ENCODE data around the gene RFFL.

RFFL gene

DNA sequence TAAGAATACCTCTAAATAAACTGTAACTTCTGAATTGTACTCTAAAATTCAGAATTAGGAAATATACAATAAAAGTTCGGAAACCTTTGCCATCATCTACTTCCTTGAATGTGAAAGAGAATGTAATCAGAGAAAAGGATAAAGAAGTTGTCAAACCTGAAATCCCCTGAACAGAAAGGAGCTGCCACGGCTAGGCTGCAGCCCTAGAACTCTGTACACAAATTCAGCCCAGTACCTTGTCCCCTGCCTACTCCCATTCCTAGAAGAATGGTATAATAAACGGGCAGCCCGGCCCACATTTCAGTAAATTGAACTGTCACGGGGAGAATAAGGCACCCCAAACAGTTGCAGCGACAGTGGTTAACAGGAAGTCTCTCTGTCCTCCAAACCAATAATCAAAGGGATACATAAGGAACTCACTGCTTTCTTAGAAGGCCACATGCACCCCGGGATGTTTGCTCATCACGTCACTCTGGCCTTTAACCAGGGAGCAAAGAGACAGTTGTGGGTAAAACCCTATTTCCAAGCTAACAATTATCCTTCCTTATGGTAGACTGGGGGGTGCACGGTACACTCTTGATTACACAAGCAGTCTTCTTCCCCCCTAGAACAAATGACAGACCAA is 24.3 kb upstream of the RFFL start:
- no peak for ATAC-seq
- peak overlapping the region; percentile 95 for H3K27ac Mint-ChIP-seq
- DNase-seq (ENCODE audit: low spot score in 2 of 2), result peak in 1 of 2 donors; percentile 62
- peak overlapping the region; percentile 95 for H3K4me3 Mint-ChIP-seq
- H3K4me1 Mint-ChIP-seq, result peaks cover 52% of the 10 kb centered on the region
- no peaks in the 10 kb centered on the region for H3K9me3 Mint-ChIP-seq
- H3K36me3 Mint-ChIP-seq, result peaks cover 23% of the 10 kb centered on the region

DNA sequence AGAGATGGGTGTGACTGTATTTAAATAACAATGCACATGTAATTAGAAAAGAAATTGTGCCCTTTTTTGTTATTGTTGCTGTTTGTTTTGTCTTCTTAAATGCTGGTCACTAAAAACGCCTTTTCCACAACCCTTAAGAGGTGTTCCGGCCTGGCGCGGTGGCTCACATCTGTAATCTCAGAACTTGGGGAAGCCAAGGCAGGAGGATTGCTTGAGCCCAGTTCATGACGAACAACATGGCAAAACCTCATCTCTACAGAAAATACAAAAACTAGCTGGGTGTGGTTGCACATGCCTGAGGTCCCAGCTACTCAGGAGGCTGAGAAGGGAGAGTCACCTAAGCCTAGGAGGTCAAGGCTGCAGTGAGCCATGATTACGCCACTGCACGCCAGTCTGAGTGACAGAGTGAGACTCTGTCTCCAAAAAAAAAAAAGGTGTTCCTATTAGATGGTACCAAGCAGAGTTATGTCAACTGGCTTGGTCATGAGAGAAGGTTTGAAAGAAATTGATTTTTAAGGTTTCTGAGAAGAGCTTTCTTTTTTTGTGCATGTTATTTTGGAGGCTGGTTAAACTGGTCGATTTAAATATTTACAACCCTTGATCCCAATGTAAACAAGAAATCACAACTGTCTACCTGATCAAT is 23.5 kb upstream of the RFFL start:
- H3K4me3 Mint-ChIP-seq, result peak overlapping the region; percentile 95
- H3K27ac Mint-ChIP-seq, result peak overlapping the region; percentile 95
- no peak for DNase-seq (ENCODE audit: low spot score in 2 of 2)
- no peaks in the 10 kb centered on the region for H3K9me3 Mint-ChIP-seq
- peaks cover 60% of the 10 kb centered on the region for H3K4me1 Mint-ChIP-seq
- no peak for ATAC-seq
- H3K36me3 Mint-ChIP-seq, result peaks cover 23% of the 10 kb centered on the region

DNA sequence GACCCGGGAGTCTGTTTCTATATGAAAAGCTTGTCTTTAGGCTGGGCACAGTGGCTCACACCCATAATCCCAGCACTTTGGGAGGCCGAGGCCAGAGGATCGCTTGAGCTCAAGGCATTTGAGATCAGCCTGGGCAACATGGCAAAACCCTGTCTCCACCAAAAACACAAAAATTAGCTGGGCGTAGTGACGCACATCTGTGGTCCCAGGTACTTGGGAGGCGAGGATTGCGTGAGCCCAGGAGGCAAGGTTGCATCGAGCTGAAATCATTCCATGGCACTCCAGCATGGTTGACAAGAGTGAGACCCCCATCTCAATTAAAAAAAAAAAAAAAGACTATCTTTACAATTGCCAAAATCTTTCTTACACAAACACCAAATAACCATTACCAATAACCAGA is 22.7 kb upstream of the RFFL start:
- DNase-seq (ENCODE audit: low spot score in 2 of 2) (no peak), ATAC-seq (no peak)
- H3K4me1 Mint-ChIP-seq, result peaks cover 60% of the 10 kb centered on the region
- peaks cover 23% of the 10 kb centered on the region for H3K36me3 Mint-ChIP-seq
- no peaks in the 10 kb centered on the region for H3K9me3 Mint-ChIP-seq
- peak overlapping the region; percentile 95 for H3K4me3 Mint-ChIP-seq
- H3K27ac Mint-ChIP-seq, result no peak overlapping the region

DNA sequence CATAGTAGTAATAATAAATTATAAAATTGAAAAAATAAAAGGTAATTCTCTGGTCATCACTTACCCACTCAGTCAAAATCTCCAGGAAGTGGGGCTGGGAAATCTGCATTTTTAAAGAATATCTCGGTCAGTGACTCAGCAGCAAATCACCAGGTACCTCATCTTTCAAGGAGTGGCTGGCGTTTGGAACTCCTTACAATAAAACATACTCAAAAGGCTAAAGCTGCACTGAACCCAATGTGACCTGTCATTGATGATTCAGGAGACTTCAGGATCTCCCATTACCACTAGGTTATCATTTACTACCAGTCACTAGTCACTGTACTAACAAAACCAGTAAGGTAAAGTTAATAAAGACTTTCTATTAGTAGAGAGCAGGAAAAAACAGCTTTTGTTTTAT is 21.5 kb upstream of the RFFL start:
- DNase-seq (ENCODE audit: low spot score in 2 of 2), result no peak
- Mint-ChIP-seq H3K9me3 (no peaks in the 10 kb centered on the region), H3K36me3 (peaks cover 23% of the 10 kb centered on the region), H3K4me3 (peak overlapping the region; percentile 95), H3K4me1 (peaks cover 67% of the 10 kb centered on the region), H3K27ac (peak overlapping the region; percentile 48)
- no peak for ATAC-seq

DNA sequence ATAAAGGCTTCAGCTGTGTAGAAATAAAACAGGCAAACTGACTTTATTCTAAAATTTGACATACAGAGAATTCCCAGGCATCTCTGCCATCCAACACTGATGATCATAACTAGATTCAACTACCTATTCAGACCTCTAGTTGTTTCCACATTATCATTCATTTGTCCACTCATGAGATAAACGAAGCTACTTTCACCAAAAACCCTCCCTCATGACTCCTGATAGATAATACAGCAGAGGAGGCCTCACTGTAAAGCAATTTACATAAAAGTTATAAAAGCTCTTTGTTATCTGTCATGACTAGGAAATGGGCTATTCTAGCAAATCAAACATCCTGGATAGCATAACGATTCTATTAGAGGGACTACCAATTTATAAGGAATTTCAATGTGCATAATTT is 19.6 kb upstream of the RFFL start:
- Mint-ChIP-seq H3K36me3 (peaks cover 18% of the 10 kb centered on the region), H3K27ac (peak overlapping the region; percentile 74), H3K4me1 (peaks cover 69% of the 10 kb centered on the region), H3K9me3 (no peaks in the 10 kb centered on the region), H3K4me3 (peak overlapping the region; percentile 59)
- DNase-seq (ENCODE audit: low spot score in 2 of 2) (no peak), ATAC-seq (no peak)

DNA sequence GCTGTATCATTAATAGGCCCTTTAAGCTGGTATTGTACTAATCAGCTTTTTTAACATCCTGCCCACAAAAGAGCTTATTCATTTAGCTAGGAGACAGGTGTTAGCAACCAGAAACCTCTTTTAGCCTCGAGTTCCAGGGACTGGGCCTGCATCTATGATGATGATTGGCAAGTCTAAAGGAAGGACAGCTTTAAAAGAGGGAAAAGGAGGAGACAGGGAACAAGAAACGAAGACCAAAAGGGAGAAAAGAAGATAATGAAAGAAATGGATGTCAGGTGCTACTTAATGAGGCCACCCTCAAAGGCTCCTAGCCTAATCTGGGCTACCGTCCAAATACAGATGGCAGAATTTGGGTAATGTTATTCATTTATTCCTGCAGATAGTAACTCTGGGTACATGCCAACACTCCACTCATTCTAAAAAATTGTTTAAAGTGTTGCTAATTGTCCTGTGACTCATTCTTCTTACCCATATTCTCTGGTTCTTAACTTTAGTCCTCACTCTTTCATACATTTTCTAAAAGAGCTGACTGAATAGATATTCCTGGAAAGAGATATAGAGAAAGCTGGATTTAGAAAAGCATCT is 18.7 kb upstream of the RFFL start:
- no peak for DNase-seq (ENCODE audit: low spot score in 2 of 2)
- peaks cover 11% of the 10 kb centered on the region for H3K36me3 Mint-ChIP-seq

DNA sequence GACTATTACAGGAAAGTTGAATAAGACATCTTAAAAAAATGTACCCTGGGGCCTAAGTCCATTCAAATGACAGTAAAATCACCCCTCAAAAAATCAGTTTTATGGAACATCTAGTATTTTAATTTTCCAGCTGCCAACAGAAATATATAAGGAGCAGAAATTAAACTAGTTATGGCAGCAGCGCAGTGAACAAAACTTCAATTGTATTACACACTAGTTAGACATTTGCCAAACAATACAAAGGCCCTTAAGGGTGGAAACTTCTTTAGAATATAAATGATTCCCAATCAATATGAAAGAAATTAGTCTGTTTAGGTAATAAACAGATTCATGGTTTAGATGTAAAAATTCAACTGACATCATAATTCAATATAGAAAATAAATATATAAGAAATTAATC is 18.1 kb upstream of the RFFL start:
- Mint-ChIP-seq H3K4me3 (peak overlapping the region; percentile 59), H3K9me3 (no peaks in the 10 kb centered on the region), H3K4me1 (peaks cover 61% of the 10 kb centered on the region), H3K27ac (peak overlapping the region; percentile 91), H3K36me3 (peaks cover 11% of the 10 kb centered on the region)
- DNase-seq (ENCODE audit: low spot score in 2 of 2) (no peak), ATAC-seq (no peak)

More for the DNA sequence above, 18.7 kb upstream of the RFFL start:
- H3K9me3 Mint-ChIP-seq, result no peaks in the 10 kb centered on the region
- H3K4me3 Mint-ChIP-seq, result peak overlapping the region; percentile 59
- H3K27ac Mint-ChIP-seq, result peak overlapping the region; percentile 91
- ATAC-seq, result peak; percentile 85
- H3K4me1 Mint-ChIP-seq, result peaks cover 66% of the 10 kb centered on the region

DNA sequence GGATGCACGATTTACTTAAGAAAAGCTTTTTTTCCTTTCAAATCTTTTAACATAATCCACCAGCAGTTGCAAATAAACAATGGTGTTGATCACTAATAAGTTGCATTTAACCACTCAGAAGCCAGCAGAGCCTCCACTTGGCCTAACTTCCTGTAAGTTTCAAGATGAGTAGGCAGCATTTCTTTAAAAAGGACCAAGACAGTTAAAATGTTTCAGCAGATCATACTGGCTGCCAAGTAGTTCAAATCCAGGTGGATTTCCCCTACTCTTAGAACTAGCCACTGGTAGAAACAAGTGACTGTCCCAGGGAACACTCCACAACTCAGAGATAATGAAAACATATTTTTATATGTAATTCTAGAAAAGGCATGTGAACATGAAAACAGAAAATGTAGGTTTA is 17.0 kb upstream of the RFFL start:
- Mint-ChIP-seq H3K4me3 (peak overlapping the region; percentile 58), H3K4me1 (peaks cover 54% of the 10 kb centered on the region), H3K27ac (peak overlapping the region; percentile 87), H3K9me3 (no peaks in the 10 kb centered on the region), H3K36me3 (peaks cover 8% of the 10 kb centered on the region)
- ATAC-seq (peak; percentile 71), DNase-seq (ENCODE audit: low spot score in 2 of 2) (no peak)

DNA sequence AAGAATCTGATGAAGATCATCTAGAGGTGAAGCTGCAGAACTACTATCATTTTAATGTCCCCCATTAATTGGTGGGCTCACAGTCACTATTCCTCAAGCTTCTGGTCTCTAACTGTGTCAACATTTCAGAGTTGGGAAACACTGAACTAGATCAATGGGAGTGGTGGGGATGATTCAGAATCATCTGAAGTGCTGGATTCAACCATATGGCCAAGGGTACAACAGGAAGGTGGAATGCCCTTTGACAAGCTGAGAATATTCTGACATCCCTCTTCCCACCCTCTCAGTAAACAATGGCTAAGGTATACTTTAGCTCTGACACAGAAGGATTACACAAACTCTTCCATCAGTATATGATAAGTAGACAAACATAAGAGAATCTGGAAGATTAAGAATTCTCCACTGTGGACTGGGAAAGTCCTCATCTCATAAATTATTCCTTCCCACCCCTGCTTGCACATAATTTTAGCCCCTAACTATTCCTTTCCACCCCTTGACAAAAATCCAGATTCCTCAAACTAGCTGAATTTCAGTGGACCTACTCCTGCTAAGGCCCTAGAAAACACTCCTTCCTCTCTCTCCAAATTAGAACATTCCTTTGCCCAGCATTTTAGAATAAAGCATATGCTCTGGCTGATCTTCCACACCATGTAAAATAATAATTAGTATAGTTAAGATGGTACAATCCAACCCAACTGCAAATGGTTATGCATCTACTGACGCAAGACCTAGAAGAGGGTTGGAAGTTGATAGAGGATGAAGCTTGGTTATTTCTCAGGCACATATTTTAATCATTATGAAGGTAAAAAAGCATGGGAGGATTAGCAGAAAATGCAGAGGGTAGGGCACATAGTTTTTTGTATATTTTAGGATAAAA is 16.3 kb upstream of the RFFL start:
- DNase-seq (ENCODE audit: low spot score in 2 of 2) (no peak), ATAC-seq (no peak)
- peaks cover 6% of the 10 kb centered on the region for H3K36me3 Mint-ChIP-seq
- no peaks in the 10 kb centered on the region for H3K9me3 Mint-ChIP-seq
- peaks cover 54% of the 10 kb centered on the region for H3K4me1 Mint-ChIP-seq
- H3K27ac Mint-ChIP-seq, result peak overlapping the region; percentile 87
- peak overlapping the region; percentile 58 for H3K4me3 Mint-ChIP-seq

DNA sequence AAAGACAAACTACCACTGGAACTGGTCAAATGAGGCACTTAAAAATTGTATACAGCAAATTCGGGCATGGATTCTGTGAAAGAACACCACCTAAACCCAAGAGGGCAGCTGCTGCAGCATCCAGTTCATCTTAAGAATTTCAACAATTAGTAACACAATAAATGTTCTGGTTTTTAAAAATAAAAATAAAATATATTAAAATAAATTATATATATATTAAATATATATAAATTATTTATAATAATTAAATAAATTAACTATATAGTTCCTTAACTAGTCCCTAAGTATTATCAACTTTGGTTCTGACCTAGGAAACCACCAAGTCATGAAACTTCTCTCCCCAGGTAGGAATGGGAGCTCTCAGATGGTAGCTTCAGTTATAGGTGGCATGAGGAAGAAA is 13.4 kb upstream of the RFFL start:
- Mint-ChIP-seq H3K4me1 (peaks cover 62% of the 10 kb centered on the region), H3K27ac (no peak overlapping the region), H3K4me3 (no peak overlapping the region), H3K9me3 (no peaks in the 10 kb centered on the region), H3K36me3 (no peaks in the 10 kb centered on the region)
- ATAC-seq (no peak), DNase-seq (ENCODE audit: low spot score in 2 of 2) (no peak)

DNA sequence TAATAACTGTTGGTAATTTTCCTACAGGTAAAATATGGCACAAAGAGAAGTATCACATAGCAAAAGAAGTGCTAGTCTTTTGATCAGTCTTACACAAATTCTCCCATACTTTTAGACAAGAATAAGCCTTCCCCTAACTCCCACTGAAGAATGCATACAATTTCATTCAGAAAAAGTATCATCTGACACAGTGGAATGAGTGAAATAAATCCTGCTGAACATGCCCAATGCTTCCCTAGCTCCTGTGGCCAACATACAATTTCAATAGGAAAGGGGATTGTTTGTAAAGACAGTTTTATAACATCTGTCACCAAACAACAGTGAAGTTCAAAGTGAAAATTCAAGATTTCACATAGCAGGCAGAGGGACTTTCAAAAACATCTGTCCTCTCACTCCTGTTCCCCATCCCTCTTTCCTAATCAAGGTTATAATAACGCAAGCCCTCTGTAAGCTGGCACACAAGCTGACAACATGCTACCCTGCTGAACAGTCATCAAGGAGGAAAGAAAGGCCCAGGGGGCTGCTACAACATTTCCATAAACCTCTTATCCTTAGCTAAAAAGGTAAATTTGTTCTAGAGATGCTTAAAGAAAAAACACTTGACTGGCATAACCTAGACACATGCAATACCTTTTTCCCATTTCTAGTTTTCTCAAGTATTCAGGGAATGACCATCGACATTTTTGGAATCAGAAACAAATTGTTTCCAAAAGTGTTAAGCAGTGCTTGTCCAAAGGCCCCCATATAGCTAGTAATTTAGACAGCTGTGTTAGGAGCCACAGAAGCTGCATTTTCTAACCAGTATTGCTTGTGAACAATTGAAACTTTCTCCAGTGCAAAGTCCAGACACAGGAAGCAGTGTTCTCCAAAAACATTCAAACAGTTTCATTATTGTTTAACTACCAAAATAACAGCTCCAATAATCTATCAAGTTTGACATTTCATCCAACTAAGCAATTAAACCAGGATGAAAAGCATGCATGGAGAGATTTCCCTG is 11.5 kb upstream of the RFFL start:
- no peak for DNase-seq (ENCODE audit: low spot score in 2 of 2)
- no peak for ATAC-seq
- Mint-ChIP-seq H3K4me3 (peak overlapping the region; percentile 14), H3K36me3 (peaks cover 15% of the 10 kb centered on the region), H3K27ac (no peak overlapping the region), H3K9me3 (no peaks in the 10 kb centered on the region), H3K4me1 (peaks cover 50% of the 10 kb centered on the region)

DNA sequence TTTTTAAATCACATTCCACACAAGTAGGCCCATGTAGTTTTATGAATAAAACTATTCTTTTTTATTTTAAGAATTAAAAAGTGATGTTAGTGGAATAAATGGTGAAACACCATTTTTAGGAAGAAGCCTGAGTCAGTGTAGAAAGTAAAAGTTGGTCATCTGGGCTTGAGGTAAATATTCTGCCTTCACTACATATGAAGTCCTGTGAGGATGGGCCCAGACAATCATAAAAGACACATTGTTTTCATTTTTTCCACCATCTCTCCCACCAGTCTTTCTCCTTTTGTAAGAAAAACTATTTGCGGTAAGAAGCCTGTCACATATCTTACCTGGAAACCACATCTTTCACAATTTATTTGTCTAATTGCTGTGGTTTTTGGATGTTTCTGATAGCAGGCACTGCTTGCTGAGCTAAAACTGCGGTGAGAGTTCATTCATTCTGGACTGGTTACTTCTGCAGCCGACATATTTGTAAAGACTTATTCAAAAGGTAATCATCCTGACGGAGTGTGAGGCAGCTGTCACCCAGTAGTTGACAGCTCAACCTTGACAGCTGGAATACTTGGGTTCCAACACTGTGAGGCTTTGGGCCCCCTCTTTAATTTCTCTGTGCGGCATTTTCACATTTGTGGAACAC is 10.6 kb upstream of the RFFL start:
- peak overlapping the region; percentile 14 for H3K4me3 Mint-ChIP-seq
- ATAC-seq (peak; percentile 64), DNase-seq (ENCODE audit: low spot score in 2 of 2) (no peak)
- H3K4me1 Mint-ChIP-seq, result peaks cover 50% of the 10 kb centered on the region
- H3K27ac Mint-ChIP-seq, result peak overlapping the region; percentile 43
- H3K9me3 Mint-ChIP-seq, result no peaks in the 10 kb centered on the region
- peaks cover 18% of the 10 kb centered on the region for H3K36me3 Mint-ChIP-seq

DNA sequence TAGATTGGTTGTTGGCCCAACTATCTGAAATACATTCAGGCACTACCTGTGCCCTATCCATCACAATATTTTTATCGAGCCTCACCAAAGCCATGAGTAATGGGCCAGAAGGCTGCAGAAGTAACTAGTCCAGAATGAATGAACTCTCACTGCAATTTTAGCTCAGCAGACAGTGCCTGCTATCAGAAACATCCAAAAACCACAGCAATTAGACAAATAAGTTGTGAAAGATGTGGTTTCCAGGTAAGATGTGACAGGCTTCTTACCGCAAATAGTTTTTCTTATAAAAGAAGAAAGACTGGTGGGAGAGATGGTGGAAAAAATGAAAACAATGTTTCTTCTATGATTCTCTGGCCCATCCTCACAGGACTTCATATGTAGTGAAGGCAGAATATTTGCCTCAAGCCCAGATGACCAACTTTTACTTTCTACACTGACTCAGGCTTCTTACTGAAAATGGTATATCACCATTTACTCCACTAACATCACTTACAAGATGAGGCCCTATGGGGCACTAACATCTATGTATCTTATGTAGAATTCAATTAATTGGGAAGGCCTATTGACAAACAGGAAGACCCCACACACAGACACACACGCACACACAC is 9.8 kb upstream of the RFFL start:
- H3K9me3 Mint-ChIP-seq, result no peaks in the 10 kb centered on the region
- peaks cover 18% of the 10 kb centered on the region for H3K36me3 Mint-ChIP-seq
- peak overlapping the region; percentile 43 for H3K27ac Mint-ChIP-seq
- no peak for DNase-seq (ENCODE audit: low spot score in 2 of 2)
- peak; percentile 86 for ATAC-seq
- peaks cover 58% of the 10 kb centered on the region for H3K4me1 Mint-ChIP-seq
- peak overlapping the region; percentile 14 for H3K4me3 Mint-ChIP-seq

DNA sequence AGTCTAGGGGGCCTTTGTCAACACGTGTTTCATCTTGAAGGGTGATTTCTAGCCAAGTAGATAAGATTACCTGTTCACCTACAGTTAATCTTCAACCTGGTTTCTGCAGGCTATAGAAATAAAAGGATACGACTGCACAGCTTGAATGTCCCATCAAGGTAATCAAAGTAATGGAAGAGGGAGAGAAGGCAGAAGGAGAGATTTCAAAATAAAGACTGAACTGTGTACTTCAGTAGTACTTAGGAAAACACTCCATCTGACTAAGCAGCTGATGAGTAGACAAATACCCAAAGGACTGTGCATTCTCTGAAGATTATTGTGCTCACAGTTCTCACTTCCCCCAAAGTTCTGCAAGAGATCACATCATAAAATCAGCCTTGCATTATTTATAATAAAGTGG is 5.8 kb upstream of the RFFL start:
- Mint-ChIP-seq H3K4me1 (peaks cover 64% of the 10 kb centered on the region), H3K27ac (no peak overlapping the region), H3K9me3 (no peaks in the 10 kb centered on the region), H3K4me3 (no peak overlapping the region), H3K36me3 (peaks cover 29% of the 10 kb centered on the region)
- DNase-seq (ENCODE audit: low spot score in 2 of 2) (no peak), ATAC-seq (no peak)
